Trophoblast cell (in vitro differentiated cells and primary cell): ENCODE data around the gene RTF2.

Source experiments
- DNase-seq, 2 donors: peaks; one replicate each; pipeline ENCODE4 v3.0.0-alpha.2; 2016
- H2AFZ ChIP-seq: 2 replicates; pipeline ENCODE4 v1.6.1; 2013; ENCODE audit warnings: low read length, moderate library complexity, mild to moderate bottlenecking; ENCODE audit not compliant: insufficient read depth, poor library complexity
- H2AK5ac ChIP-seq: 2 replicates; pipeline ENCODE4 v1.6.1; 2013; ENCODE audit warnings: mild to moderate bottlenecking, low read length
- H2BK120ac ChIP-seq: 2 replicates; pipeline ENCODE4 v1.6.1; 2013; ENCODE audit warnings: low read length, mild to moderate bottlenecking, moderate library complexity; ENCODE audit not compliant: insufficient read depth, poor library complexity
- H2BK12ac ChIP-seq: 2 replicates; pipeline ENCODE4 v1.6.1; 2013; ENCODE audit warnings: mild to moderate bottlenecking, low read length, moderate library complexity
- H2BK5ac ChIP-seq: 2 replicates; pipeline ENCODE4 v1.6.1; 2013; ENCODE audit warnings: low read length, low read depth, moderate library complexity, mild to moderate bottlenecking; ENCODE audit not compliant: poor library complexity
- H3K14ac ChIP-seq: 2 replicates; pipeline ENCODE4 v1.6.1; 2013; ENCODE audit warnings: mild to moderate bottlenecking, low read length
- H3K18ac ChIP-seq: 2 replicates; pipeline ENCODE4 v1.6.1; 2013; ENCODE audit warnings: mild to moderate bottlenecking, low read length
- H3K23ac ChIP-seq: 2 replicates; pipeline ENCODE4 v1.6.1; 2013; ENCODE audit warnings: low read length
- H3K27ac ChIP-seq: 2 replicates; pipeline ENCODE4 v1.5.1; 2013; ENCODE audit warnings: low read depth, mild to moderate bottlenecking, inconsistent platforms, low read length, moderate library complexity
- H3K27me3 ChIP-seq: 2 replicates; pipeline ENCODE4 v1.6.1; 2013; ENCODE audit warnings: inconsistent platforms, mild to moderate bottlenecking, low read length, moderate library complexity; ENCODE audit not compliant: insufficient read depth
- H3K36me3 ChIP-seq, 2 experiments: 1 replicate in 1 of 2; 2 replicates in 1 of 2; pipeline ENCODE4 v1.6.1; 2013; ENCODE audit warnings: low read length in 2 of 2, mild to moderate bottlenecking in 2 of 2, moderate library complexity in 1 of 2; ENCODE audit not compliant: insufficient read depth in 2 of 2, control insufficient read depth in 1 of 2
- H3K4ac ChIP-seq: 2 replicates; pipeline ENCODE4 v1.6.1; 2013; ENCODE audit warnings: low read depth, mild to moderate bottlenecking, low read length, moderate library complexity
- H3K4me1 ChIP-seq, 2 experiments: 1 replicate in 1 of 2; 2 replicates in 1 of 2; pipeline ENCODE4 v1.6.1; 2013; ENCODE audit warnings: low read length in 2 of 2, mild to moderate bottlenecking in 2 of 2, moderate library complexity in 1 of 2; ENCODE audit not compliant: insufficient read depth in 2 of 2, control insufficient read depth in 1 of 2
- H3K4me2 ChIP-seq: 2 replicates; pipeline ENCODE4 v1.6.1; 2013; ENCODE audit warnings: inconsistent platforms, mild to moderate bottlenecking, low read length, moderate library complexity
- H3K4me3 ChIP-seq: 2 replicates; pipeline ENCODE4 v1.5.1; 2013; ENCODE audit warnings: mild to moderate bottlenecking, low read depth, low read length, inconsistent platforms
- H3K79me1 ChIP-seq: one replicate; pipeline ENCODE4 v1.6.1; 2013; ENCODE audit warnings: low read length
- H3K79me2 ChIP-seq: 2 replicates; pipeline ENCODE4 v1.6.1; 2013; ENCODE audit warnings: low read length, mild to moderate bottlenecking; ENCODE audit not compliant: control insufficient read depth, insufficient read depth, poor library complexity
- H3K9ac ChIP-seq: 2 replicates; pipeline ENCODE4 v1.6.1; 2013; ENCODE audit warnings: mild to moderate bottlenecking, low read length
- H3K9me3 ChIP-seq: 2 replicates; pipeline ENCODE4 v1.6.1; 2013; ENCODE audit warnings: low read depth, mild to moderate bottlenecking, control low read depth, inconsistent platforms, low read length; ENCODE audit not compliant: insufficient read depth
- H4K12ac ChIP-seq: 2 replicates; pipeline ENCODE4 v1.6.1; 2013; ENCODE audit warnings: low read depth, mild to moderate bottlenecking, low read length, moderate library complexity
- H4K8ac ChIP-seq: 2 replicates; pipeline ENCODE4 v1.6.1; 2013; ENCODE audit warnings: low read depth, mild to moderate bottlenecking, low read length, moderate library complexity
- H4K91ac ChIP-seq: one replicate; pipeline ENCODE4 v1.6.1; 2013; ENCODE audit warnings: low read depth, mild to moderate bottlenecking, low read length, moderate library complexity
- WGBS: extraction: QIAGEN DNeasy Blood & Tissue Kit; methylation state at CpG from one replicate; pipeline ENCODE4 v1.1.7; 2013; ENCODE audit warnings: missing lambda C conversion rate; ENCODE audit not compliant: insufficient read length, insufficient coverage; ENCODE audit errors: extremely low coverage; 5-methylcytosine and 5-hydroxymethylcytosine counted together

Gene RTF2

GRCh38 chr20:56442389-56443365, 25.8 kb upstream of the RTF2 start:
- Histone ChIP-seq H2BK5ac (no peak overlapping the region), H3K9me3 (no peaks in the 10 kb centered on the region), H3K36me3 (no peaks in the 10 kb centered on the region), H3K79me1 (peaks cover 16% of the 10 kb centered on the region), H2BK120ac (peak overlapping the region; percentile 25), H4K12ac (no peak overlapping the region), H2BK12ac (peak overlapping the region; percentile 83), H3K79me2 (no peaks in the 10 kb centered on the region), H3K23ac (no peak overlapping the region), H3K27me3 (no peaks in the 10 kb centered on the region), H3K4ac (no peak overlapping the region), H4K91ac (peak overlapping the region; percentile 80), H2AFZ (no peak overlapping the region), H3K4me2 (no peak overlapping the region), H3K18ac (peak overlapping the region; percentile 38), H3K4me1 (peaks cover 19 to 26% of the 10 kb centered on the region in 2 experiments), H2AK5ac (peak overlapping the region; percentile 82), H3K4me3 (no peak overlapping the region), H3K14ac (peak overlapping the region; percentile 35), H3K9ac (no peak overlapping the region), H4K8ac (no peak overlapping the region), H3K27ac (no peak overlapping the region)
- no CpG with 5 or more reads among the region's 17 CpGs for WGBS
- peak; percentile 16 to 52 for DNase-seq

GRCh38 chr20:56443654-56444540, 24.5 kb upstream of the RTF2 start:
- Histone ChIP-seq H3K23ac (no peak overlapping the region), H4K91ac (peak overlapping the region; percentile 23), H3K4me2 (no peak overlapping the region)

GRCh38 chr20:56445130-56445529, 23.3 kb upstream of the RTF2 start:
- Histone ChIP-seq H2BK120ac (no peak overlapping the region), H3K4me3 (no peak overlapping the region), H3K79me2 (no peaks in the 10 kb centered on the region), H3K9ac (no peak overlapping the region), H3K9me3 (no peaks in the 10 kb centered on the region), H3K27ac (no peak overlapping the region), H3K4ac (no peak overlapping the region), H2AK5ac (no peak overlapping the region), H4K91ac (no peak overlapping the region), H3K4me1 (peaks cover 8 to 18% of the 10 kb centered on the region in 2 experiments), H4K12ac (no peak overlapping the region), H2BK12ac (no peak overlapping the region), H3K18ac (no peak overlapping the region), H3K36me3 (no peaks in the 10 kb centered on the region), H2BK5ac (no peak overlapping the region), H3K23ac (no peak overlapping the region), H3K14ac (no peak overlapping the region), H2AFZ (no peak overlapping the region), H3K79me1 (peaks cover 10% of the 10 kb centered on the region), H4K8ac (no peak overlapping the region), H3K4me2 (no peak overlapping the region), H3K27me3 (no peaks in the 10 kb centered on the region)
- no CpG with 5 or more reads among the region's 3 CpGs for WGBS
- no peak for DNase-seq

More at GRCh38 chr20:56443654-56444540, 24.5 kb upstream of the RTF2 start:
- peak overlapping the region; percentile 46 for H2BK12ac ChIP-seq
- DNase-seq: peak in 1 of 2 donors; percentile 53
- H3K4me3 ChIP-seq: no peak overlapping the region
- H3K27ac ChIP-seq: peak overlapping the region; percentile 25
- H3K4me1 ChIP-seq: peaks cover 19 to 26% of the 10 kb centered on the region in 2 experiments
- peak overlapping the region; percentile 3 for H2BK5ac ChIP-seq
- no peak overlapping the region for H3K4ac ChIP-seq
- H3K18ac ChIP-seq: peak overlapping the region; percentile 26
- H3K27me3 ChIP-seq: no peaks in the 10 kb centered on the region
- no peak overlapping the region for H3K14ac ChIP-seq
- H4K8ac ChIP-seq: peak overlapping the region; percentile 34
- H2BK120ac ChIP-seq: no peak overlapping the region
- no peak overlapping the region for H4K12ac ChIP-seq
- no CpG with 5 or more reads among the region's 27 CpGs for WGBS
- H3K9me3 ChIP-seq: no peaks in the 10 kb centered on the region
- peaks cover 14% of the 10 kb centered on the region for H3K79me1 ChIP-seq
- no peak overlapping the region for H2AK5ac ChIP-seq
- H3K9ac ChIP-seq: no peak overlapping the region
- no peaks in the 10 kb centered on the region for H3K36me3 ChIP-seq
- no peaks in the 10 kb centered on the region for H3K79me2 ChIP-seq
- no peak overlapping the region for H2AFZ ChIP-seq

GRCh38 chr20:56445540-56445939, 22.9 kb upstream of the RTF2 start:
- peaks cover 6% of the 10 kb centered on the region for H3K79me1 ChIP-seq
- no peaks in the 10 kb centered on the region for H3K9me3 ChIP-seq
- no peak overlapping the region for H4K8ac ChIP-seq
- no peak overlapping the region for H2BK12ac ChIP-seq
- no peak overlapping the region for H3K9ac ChIP-seq
- no peaks in the 10 kb centered on the region for H3K79me2 ChIP-seq
- no CpG with 5 or more reads among the region's 16 CpGs for WGBS
- no peak overlapping the region for H2BK120ac ChIP-seq
- no peak overlapping the region for H2BK5ac ChIP-seq
- peaks cover 5 to 15% of the 10 kb centered on the region in 2 experiments for H3K4me1 ChIP-seq
- no peak overlapping the region for H3K27ac ChIP-seq
- DNase-seq: no peak
- no peak overlapping the region for H3K4ac ChIP-seq
- H3K27me3 ChIP-seq: no peaks in the 10 kb centered on the region
- H2AK5ac ChIP-seq: no peak overlapping the region
- no peak overlapping the region for H3K18ac ChIP-seq
- no peak overlapping the region for H3K23ac ChIP-seq
- H4K91ac ChIP-seq: no peak overlapping the region
- H3K14ac ChIP-seq: no peak overlapping the region
- H4K12ac ChIP-seq: no peak overlapping the region
- H3K36me3 ChIP-seq: no peaks in the 10 kb centered on the region
- H3K4me3 ChIP-seq: no peak overlapping the region
- no peak overlapping the region for H2AFZ ChIP-seq
- no peak overlapping the region for H3K4me2 ChIP-seq
